ENCODE measurements around the gene PIGU. TPM values are rescaled to one million over a fixed set of nuclear protein-coding genes. Genes with fewer than 3 reads are reported as not detected.

PIGU gene
- total and polyA plus RNA-seq, 4 donors = 6.4 to 10.0 (median 7.2) TPM

GRCh38 chr20:34629904-34630303 lies 47.0 kb downstream of the PIGU start:
- Histone ChIP-seq H3K9me3 (ENCODE audit: control insufficient read depth in 4 of 4, low read length in 3 of 4) (no peaks in the 10 kb centered on the region), H3K4me3 (ENCODE audit: low read depth in 1 of 3, low read length in 3 of 3) (no peak overlapping the region), H3K27me3 (ENCODE audit: control insufficient read depth in 4 of 4, insufficient read depth in 4 of 4, low read length in 3 of 4) (no peaks in the 10 kb centered on the region), H3K36me3 (ENCODE audit: control insufficient read depth in 4 of 4, insufficient read depth in 3 of 4, low read depth in 1 of 4, low read length in 3 of 4) (no peaks in the 10 kb centered on the region), H3K27ac (ENCODE audit: low read depth in 1 of 2, low read length in 2 of 2) (no peak overlapping the region), H3K4me1 (ENCODE audit: control insufficient read depth in 4 of 4, insufficient read depth in 4 of 4, low read length in 3 of 4) (peaks cover 1 to 17% (median 6%) of the 10 kb centered on the region in 4 donors), H3K9ac (ENCODE audit: low read depth in 1 of 2, low read length in 2 of 2) (no peak overlapping the region)
- 98% methylated on average over 1 of the region's 1 CpG for WGBS
- no peak for DNase-seq (ENCODE audit: low spot score)
- TF ChIP-seq SP1 (IDR thresholded peaks at IDR 0.05) (no peak), CTCF (IDR thresholded peaks at IDR 0.05; ENCODE audit: low read depth, low read length, missing input control) (no peak)

- WGBS = 59% methylated on average over 1 of the region's 1 CpG
Measured at GRCh38 chr20:34629342-34629741, 47.5 kb downstream of the PIGU start.

More at GRCh38 chr20:34629342-34629741, 47.5 kb downstream of the PIGU start:
- no peak overlapping the region for H3K9ac ChIP-seq (ENCODE audit: low read depth in 1 of 2, low read length in 2 of 2)
- no peaks in the 10 kb centered on the region for H3K36me3 ChIP-seq (ENCODE audit: control insufficient read depth in 4 of 4, insufficient read depth in 3 of 4, low read depth in 1 of 4, low read length in 3 of 4)
- H3K4me3 ChIP-seq (ENCODE audit: low read depth in 1 of 3, low read length in 3 of 3) = no peak overlapping the region
- no peak for DNase-seq (ENCODE audit: low spot score)
- no peak overlapping the region for H3K27ac ChIP-seq (ENCODE audit: low read depth in 1 of 2, low read length in 2 of 2)
- peaks cover 0 to 11% (median 5%) of the 10 kb centered on the region in 4 donors for H3K4me1 ChIP-seq (ENCODE audit: control insufficient read depth in 4 of 4, insufficient read depth in 4 of 4, low read length in 3 of 4)
- H3K27me3 ChIP-seq (ENCODE audit: control insufficient read depth in 4 of 4, insufficient read depth in 4 of 4, low read length in 3 of 4) = no peaks in the 10 kb centered on the region
- H3K9me3 ChIP-seq (ENCODE audit: control insufficient read depth in 4 of 4, low read length in 3 of 4) = no peaks in the 10 kb centered on the region
- TF ChIP-seq ATF3 (IDR thresholded peaks at IDR 0.05) = no peak
- TF ChIP-seq FOXA2 (IDR thresholded peaks at IDR 0.05) = no peak
- TF ChIP-seq HNF4A (conservative IDR thresholded peaks at IDR 0.05) = no peak
- TF ChIP-seq RXRA (IDR thresholded peaks at IDR 0.05) = no peak
- TF ChIP-seq MAX (IDR thresholded peaks at IDR 0.05) = no peak
- no peak for TF ChIP-seq REST (IDR thresholded peaks at IDR 0.05)
- no peak for TF ChIP-seq HNF4G (IDR thresholded peaks at IDR 0.05)
- TF ChIP-seq RAD21 (IDR thresholded peaks at IDR 0.05) = no peak
- TF ChIP-seq EGR1 (IDR thresholded peaks at IDR 0.05; ENCODE audit: low read depth in 2 of 2) = no peak
